ENCODE data around the gene FBH1.
"Not testable (repeated sequence)": the region's sequence is repeated elsewhere in the genome, so short reads cannot be mapped to it uniquely, and the experiment has no call there.

The FBH1 gene

GRCh38 chr10:5943536-5943935, 53.5 kb downstream of the FBH1 start:
- peak; percentile 14 for DNase-seq

- peak; percentile 80 for DNase-seq
These were observed 54.5 kb downstream of the FBH1 start for GRCh38 chr10:5944389-5945189.

- no peak for DNase-seq
These were observed 55.1 kb downstream of the FBH1 start for GRCh38 chr10:5945190-5945509.

GRCh38 chr10:5945561-5946418, 55.7 kb downstream of the FBH1 start:
- DNase-seq: no peak

GRCh38 chr10:5946419-5946775, 56.4 kb downstream of the FBH1 start:
- not testable (repeated sequence) for DNase-seq

- no peak for DNase-seq
These were observed 56.7 kb downstream of the FBH1 start for GRCh38 chr10:5946786-5947185.

GRCh38 chr10:5947471-5948207, 57.6 kb downstream of the FBH1 start:
- no peak for DNase-seq

- no peak for DNase-seq
These were observed 58.2 kb downstream of the FBH1 start for GRCh38 chr10:5948208-5948585.

- peak; percentile 48 for DNase-seq
These were observed 59.1 kb downstream of the FBH1 start for GRCh38 chr10:5949009-5949759.

GRCh38 chr10:5951167-5951711, 61.2 kb downstream of the FBH1 start:
- DNase-seq: no peak

GRCh38 chr10:5951721-5952407, 61.8 kb downstream of the FBH1 start:
- no peak for DNase-seq

GRCh38 chr10:5952731-5953385, 62.8 kb downstream of the FBH1 start:
- peak; percentile 47 for DNase-seq

GRCh38 chr10:5953676-5954075, 63.6 kb downstream of the FBH1 start:
- DNase-seq: no peak

- DNase-seq: no peak
These were observed 66.3 kb downstream of the FBH1 start for GRCh38 chr10:5956146-5956936.

- no peak for DNase-seq
These were observed 68.0 kb downstream of the FBH1 start for GRCh38 chr10:5958077-5958476.

GRCh38 chr10:5958675-5959074, 68.6 kb downstream of the FBH1 start:
- no peak for DNase-seq

GRCh38 chr10:5959142-5959541, 69.1 kb downstream of the FBH1 start:
- DNase-seq: no peak

GRCh38 chr10:5959581-5960069, 69.6 kb downstream of the FBH1 start:
- DNase-seq: no peak

- no peak for DNase-seq
These were observed 70.3 kb downstream of the FBH1 start for GRCh38 chr10:5960070-5960972.

All from NCI-H69 (cell line).